ENCODE results near the gene CLPTM1.
"Not testable (repeated sequence)": the region's sequence is repeated elsewhere in the genome, so short reads cannot be mapped to it uniquely, and the experiment has no call there.

The CLPTM1 gene

GRCh38 chr19:44954649-44955504 is at the start of gene CLPTM1:
CLPTM1 (plus strand) TSS chr19:44955380; CDS start chr19:44955396, 16 bp downstream.
- peak; percentile 93 for DNase-seq

DNA sequence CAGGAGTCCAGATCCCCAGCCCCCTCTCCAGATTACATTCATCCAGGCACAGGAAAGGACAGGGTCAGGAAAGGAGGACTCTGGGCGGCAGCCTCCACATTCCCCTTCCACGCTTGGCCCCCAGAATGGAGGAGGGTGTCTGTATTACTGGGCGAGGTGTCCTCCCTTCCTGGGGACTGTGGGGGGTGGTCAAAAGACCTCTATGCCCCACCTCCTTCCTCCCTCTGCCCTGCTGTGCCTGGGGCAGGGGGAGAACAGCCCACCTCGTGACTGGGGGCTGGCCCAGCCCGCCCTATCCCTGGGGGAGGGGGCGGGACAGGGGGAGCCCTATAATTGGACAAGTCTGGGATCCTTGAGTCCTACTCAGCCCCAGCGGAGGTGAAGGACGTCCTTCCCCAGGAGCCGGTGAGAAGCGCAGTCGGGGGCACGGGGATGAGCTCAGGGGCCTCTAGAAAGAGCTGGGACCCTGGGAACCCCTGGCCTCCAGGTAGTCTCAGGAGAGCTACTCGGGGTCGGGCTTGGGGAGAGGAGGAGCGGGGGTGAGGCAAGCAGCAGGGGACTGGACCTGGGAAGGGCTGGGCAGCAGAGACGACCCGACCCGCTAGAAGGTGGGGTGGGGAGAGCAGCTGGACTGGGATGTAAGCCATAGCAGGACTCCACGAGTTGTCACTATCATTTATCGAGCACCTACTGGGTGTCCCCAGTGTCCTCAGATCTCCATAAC is 49.6 kb upstream of the CLPTM1 start, which contains the start of gene APOE:
Gene APOE (plus strand): TSS at position 360 of the 724 bp plus-strand sequence. CDS start 829 bp downstream, outside the sequence.
- DNase-seq: no peak

GRCh38 chr19:44907613-44908012 is 47.6 kb upstream of the CLPTM1 start:
- no peak for DNase-seq

DNA sequence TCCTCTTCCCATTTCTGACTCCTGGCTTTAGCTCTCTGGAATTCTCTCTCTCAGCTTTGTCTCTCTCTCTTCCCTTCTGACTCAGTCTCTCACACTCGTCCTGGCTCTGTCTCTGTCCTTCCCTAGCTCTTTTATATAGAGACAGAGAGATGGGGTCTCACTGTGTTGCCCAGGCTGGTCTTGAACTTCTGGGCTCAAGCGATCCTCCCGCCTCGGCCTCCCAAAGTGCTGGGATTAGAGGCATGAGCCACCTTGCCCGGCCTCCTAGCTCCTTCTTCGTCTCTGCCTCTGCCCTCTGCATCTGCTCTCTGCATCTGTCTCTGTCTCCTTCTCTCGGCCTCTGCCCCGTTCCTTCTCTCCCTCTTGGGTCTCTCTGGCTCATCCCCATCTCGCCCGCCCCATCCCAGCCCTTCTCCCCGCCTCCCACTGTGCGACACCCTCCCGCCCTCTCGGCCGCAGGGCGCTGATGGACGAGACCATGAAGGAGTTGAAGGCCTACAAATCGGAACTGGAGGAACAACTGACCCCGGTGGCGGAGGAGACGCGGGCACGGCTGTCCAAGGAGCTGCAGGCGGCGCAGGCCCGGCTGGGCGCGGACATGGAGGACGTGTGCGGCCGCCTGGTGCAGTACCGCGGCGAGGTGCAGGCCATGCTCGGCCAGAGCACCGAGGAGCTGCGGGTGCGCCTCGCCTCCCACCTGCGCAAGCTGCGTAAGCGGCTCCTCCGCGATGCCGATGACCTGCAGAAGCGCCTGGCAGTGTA is 46.9 kb upstream of the CLPTM1 start:
- no peak for DNase-seq

DNA sequence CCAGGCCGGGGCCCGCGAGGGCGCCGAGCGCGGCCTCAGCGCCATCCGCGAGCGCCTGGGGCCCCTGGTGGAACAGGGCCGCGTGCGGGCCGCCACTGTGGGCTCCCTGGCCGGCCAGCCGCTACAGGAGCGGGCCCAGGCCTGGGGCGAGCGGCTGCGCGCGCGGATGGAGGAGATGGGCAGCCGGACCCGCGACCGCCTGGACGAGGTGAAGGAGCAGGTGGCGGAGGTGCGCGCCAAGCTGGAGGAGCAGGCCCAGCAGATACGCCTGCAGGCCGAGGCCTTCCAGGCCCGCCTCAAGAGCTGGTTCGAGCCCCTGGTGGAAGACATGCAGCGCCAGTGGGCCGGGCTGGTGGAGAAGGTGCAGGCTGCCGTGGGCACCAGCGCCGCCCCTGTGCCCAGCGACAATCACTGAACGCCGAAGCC is 46.3 kb upstream of the CLPTM1 start:
- no peak for DNase-seq

- DNase-seq: no peak
These were observed 45.4 kb upstream of the CLPTM1 start for GRCh38 chr19:44909775-44910174.

DNA sequence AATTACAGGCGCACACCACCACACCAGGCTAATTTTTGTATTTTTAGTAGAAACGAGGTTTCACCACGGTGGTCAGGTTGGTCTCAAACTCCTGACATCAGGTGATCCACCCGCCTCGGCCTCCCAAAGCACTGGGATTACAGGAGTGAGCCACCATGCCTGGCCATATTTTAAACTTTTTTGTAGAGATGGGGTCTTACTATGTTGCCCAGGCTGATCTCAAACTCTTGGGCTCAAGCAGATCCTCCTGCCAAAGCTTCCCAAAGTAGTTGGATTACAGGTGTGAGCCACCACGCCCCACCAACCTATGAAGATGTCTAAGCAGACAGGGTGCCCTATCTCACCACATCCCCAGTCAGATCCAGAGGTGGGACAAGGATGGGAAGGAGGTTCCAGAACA is 43.3 kb upstream of the CLPTM1 start:
- DNase-seq: not testable (repeated sequence)

GRCh38 chr19:44912854-44913253 is 42.3 kb upstream of the CLPTM1 start:
- DNase-seq: no peak

DNA sequence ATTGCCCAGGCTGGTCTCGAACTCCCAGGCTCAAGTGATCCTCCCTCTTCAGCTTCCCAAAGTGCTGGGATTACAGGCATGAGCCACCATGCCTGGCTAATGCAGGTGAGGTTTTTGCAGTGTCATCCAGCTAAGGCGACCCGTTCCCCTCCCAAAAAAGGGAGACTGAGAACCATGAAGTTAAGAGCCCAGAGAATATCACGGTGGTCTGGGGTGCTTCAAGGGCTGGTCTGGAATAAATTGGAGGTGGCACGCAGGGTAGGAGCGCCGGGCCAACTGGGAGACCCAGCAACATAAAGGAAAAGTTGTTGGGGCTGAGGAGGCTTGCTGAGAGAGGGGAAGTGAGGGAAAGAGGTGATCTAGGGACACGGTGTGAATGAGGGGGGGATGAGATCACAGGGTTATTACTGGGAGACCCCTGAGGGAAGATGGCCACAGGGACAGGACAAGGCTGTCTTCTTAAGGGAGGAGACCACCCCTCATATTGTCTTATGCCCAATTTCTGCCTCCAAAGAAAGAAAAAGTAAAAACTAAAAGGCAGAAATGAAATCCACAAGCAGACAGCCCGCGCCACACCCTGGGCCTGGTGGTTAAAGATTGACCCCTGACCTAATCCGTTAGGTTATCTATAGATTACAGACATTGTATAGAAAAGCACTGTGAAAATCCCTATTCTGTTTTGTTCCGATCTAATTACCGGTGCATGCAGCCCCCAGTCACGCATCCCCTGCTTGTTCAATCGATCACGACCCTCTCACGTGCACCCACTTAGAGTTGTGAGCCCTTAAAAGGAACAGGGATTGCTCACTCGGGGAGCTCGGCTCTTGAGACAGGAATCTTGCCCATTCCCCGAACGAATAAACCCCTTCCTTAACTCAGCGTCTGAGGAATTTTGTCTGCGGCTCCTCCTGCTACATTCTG is 41.4 kb upstream of the CLPTM1 start:
- DNase-seq: not testable (repeated sequence)

GRCh38 chr19:44914433-44915206 is 40.6 kb upstream of the CLPTM1 start, which contains the start of gene APOC1:
APOC1 (plus strand) TSS chr19:44914608; CDS start chr19:44914892, 284 bp downstream.
- DNase-seq: peak; percentile 84

- no peak for DNase-seq
These were observed 30.9 kb upstream of the CLPTM1 start for GRCh38 chr19:44924243-44924725.

- no peak for DNase-seq
These were observed 29.9 kb upstream of the CLPTM1 start for GRCh38 chr19:44925114-44925891.

DNA sequence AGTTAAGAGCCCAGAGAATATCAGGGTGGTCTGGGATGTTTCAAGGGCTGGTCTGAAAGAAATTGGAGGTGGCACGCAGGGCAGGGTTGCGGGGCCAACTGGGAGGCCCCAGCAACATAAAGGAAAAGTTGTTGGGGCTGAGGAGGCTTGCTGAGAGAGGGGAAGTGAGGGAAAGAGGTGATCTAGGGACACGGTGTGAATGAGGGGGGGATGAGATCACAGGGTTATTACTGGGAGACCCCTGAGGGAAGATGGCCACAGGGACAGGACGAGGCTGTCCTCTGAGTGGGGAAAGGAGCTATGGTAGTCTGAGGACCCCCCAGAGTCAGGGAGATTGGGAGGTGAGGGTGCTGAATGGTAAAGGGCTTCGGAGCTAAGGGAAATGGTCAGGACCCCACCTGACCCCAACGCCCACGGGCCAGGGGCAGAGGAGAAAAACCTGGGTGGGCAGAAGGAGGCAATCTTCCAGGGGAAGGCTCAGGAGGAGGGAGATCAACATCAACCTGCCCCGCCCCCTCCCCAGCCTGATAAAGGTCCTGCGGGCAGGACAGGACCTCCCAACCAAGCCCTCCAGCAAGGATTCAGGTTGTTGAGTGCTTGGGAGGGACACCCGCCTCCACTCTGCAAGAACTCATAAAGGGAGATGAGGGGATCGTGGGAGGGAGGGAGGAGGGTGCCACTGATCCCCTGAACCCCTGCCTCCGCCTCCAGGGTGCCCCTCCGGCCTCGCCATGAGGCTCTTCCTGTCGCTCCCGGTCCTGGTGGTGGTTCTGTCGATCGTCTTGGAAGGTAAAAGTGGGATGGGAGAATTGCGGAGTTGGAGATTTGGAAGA is 28.7 kb upstream of the CLPTM1 start:
- not testable (repeated sequence) for DNase-seq

GRCh38 chr19:44927746-44928145 is 27.4 kb upstream of the CLPTM1 start:
- no peak for DNase-seq

DNA sequence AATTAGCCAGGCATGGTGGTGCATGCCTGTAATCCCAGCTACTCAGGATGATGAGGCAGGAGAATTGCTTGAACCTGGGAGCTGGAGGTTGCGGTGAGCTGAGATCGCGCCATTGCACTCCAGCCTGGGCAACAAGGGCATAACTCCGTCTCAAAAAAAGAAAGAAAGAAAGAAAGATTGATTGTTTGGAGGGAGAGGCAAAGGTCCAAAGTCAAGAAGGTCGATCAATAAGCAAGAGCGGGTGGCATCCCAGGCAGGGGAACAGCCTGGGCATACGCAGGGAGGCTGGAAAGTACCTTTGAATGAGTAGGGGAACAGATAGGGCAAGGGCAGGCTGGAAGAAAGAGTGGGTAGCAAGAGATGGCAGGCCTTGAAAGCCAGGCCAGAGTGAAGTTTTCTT is 25.1 kb upstream of the CLPTM1 start:
- no peak for DNase-seq

GRCh38 chr19:44931541-44931940 is 23.6 kb upstream of the CLPTM1 start:
- no peak for DNase-seq

- no peak for DNase-seq
These were observed 15.5 kb upstream of the CLPTM1 start for GRCh38 chr19:44939668-44940067.

- no peak for DNase-seq
These were observed 13.1 kb upstream of the CLPTM1 start, which contains the start of gene APOC4 for GRCh38 chr19:44942067-44942571. APOC4 (plus strand) TSS chr19:44942237; CDS start chr19:44942278, 41 bp downstream.

DNA sequence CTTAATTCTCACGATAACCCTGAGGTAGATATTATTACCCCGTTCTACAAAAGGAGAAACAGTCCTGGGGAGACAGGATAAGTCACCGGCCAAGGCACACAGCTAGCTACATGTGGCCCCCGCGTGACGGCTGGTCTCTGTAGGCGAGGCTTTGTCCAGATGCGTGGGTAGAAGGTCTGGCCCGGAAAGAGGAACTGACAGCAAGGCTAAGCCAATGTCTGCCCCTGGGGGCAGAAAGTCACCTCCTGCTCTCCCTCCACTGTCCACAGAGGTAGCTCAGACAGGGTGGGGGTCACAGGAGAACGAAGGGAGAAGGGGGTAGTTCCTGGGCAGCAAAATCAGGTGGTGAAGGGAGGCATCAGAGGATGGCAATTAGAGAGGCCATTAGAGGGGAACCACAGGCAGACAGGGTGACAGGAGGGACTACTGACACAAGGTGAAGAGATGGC is 11.4 kb upstream of the CLPTM1 start:
- DNase-seq: no peak

Data from kidney glomerular epithelial cell (primary cell).